NCI-H2171 (cell line): ENCODE measurements around the gene AFTPH.
A peak's percentile ranks its signal among the peaks of the same experiment; 100 is the strongest.

ENCODE experiments used
- DNase-seq: peaks from one replicate; lab custom pipeline; 2025; lab: John Stamatoyannopoulos, UW

Gene AFTPH

DNA sequence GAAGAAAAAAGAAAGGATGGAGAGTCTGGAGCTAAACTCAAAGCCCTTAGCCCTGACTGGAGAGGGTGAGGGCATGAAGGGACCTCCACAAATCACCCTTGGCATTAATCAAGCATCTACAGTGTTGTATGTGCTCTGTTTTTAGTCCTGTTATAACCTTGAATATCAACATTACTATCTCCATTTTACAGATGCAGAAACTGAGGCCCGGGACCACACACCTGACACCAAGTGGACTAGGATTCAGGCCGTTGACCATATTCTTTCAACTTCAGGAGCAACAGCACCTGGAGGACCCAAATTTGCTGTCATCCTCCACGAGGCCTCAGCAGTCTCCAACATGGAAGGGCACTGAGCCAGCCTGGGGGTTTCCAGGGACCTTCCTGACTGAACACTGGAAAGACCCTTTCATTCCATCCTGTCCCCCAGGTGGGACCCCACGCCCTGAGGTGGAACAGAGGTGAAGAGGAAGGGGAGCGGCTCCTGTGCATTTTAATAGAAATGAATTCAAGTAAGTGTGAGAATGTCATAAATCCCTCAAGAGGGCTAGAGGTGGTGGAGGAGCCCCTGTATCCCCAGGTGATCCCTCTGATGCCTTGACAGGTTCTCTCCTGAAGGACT is 88.6 kb downstream of the AFTPH start:
- DNase-seq, result no peak

DNA sequence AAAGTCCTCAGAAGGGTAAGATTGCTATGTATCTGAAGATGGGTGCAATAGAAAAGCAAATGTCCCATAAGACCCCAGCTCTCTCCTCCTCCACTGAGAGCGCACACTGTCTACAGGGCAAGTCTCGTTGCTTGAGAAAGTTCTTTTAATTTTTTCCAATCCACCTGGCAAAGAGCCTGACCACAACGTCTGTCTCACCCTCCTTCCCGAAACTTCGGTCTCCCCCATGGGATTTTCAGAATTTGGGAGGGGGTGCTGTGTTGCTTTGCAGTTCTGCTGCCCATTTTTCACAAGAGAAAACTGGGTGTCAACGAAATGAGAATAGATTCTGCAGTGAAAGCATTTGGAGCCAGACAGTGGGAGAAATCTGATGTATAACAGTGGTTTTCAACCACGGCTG is 89.1 kb downstream of the AFTPH start:
- no peak for DNase-seq

DNA sequence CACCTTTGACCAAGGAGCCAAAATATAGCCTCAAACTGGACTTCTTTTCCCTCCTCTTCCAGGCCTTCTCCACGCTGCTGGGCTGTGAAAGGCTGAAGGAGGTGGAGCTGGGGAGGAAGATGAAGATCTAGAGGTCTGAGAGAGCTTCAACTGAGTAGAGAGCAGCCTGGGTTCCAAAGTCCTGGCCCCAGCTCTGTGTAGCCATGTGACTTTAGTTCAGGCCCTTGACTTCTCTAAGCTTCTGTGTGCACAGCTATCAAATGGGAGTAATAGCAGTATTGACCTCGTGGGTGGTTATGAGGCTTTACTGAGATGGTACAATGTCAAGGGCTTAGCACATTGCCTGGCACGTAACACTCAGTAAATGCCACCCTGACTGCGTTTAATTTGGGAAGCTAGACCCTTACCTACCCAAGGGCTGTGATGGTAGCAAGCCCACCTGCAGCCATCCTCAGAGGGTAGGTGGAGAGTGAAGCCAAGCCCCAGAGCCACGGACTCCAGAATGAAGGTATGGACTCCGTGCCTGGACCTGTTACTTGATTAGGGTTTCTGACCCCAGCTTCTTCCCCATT is 91.2 kb downstream of the AFTPH start:
- no peak for DNase-seq

DNA sequence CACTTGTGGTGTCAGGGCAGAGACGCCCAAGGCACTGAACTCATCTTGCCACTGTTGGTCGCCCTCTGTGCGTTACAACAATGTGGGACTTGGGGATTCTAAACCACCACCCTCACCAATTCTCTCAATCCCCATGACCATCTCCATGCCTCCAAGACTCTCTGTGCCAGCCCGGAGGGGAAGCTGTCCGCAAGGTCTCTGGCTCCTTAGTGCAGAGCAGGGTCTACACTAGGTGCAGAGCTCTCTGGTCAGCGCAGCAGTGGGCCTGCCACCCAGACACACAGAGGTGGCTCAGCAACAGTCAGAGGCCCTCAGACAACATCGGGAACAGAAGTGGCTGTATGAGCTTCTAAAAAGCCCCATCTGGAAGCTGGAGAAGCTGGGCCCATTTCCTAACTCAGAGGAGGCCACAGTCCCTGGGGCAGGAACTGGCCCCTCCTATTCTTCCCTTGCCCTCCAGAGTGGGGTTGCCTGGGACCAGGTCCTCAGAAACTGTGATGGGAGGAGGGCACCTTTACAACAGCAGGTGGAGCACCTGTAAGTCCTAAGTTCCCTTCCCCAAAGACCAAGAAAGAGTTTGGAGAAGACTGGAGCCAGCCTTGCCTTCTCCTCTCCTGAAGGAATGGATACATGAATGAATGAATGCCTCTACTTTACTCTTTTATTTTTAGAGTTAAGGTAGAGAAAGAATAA is 91.9 kb downstream of the AFTPH start:
- DNase-seq, result no peak

DNA sequence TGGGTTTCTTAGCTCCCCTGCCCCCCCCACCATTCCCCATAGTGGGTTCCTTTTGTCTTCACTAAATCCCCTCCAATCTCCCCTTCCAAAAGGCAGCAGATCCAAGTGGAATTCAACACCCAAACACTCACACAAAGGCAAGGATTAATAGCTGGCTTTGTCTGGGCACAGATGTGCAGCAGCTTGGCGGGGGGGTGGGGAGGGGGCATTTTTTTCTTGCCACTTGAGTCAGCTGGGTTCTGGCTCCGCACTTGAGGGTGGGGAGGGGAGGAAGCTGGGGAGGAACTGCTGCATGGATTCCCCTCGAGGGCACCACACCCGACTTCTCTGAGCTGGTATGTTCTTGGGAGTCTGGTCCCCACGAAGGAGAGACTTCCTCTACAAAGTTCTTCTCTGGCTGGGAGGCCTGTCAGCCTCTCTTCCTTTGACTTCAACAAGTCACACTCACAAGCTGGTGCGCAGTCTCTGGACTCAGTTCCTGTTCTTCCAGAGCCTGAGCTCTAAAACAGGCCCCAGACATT is 93.6 kb downstream of the AFTPH start:
- DNase-seq, result peak; percentile 75

DNA sequence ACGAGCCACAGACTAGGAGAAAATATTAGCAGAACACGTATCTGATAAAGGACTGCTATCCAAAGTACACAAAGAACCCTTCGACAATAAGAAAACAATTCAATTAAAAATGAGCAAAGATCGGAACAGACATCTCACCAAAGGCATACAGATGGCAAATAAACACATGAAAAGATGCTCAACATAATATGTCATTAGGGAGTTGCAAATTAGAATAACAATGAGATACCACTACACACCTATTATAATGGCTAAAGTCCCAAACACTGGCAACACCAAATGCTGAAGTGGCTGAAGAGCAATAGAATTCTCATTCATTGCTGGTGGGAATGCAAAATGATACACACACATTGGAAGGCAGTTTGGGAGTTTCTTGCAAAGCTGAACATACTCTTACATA is 96.5 kb downstream of the AFTPH start:
- no peak for DNase-seq

DNA sequence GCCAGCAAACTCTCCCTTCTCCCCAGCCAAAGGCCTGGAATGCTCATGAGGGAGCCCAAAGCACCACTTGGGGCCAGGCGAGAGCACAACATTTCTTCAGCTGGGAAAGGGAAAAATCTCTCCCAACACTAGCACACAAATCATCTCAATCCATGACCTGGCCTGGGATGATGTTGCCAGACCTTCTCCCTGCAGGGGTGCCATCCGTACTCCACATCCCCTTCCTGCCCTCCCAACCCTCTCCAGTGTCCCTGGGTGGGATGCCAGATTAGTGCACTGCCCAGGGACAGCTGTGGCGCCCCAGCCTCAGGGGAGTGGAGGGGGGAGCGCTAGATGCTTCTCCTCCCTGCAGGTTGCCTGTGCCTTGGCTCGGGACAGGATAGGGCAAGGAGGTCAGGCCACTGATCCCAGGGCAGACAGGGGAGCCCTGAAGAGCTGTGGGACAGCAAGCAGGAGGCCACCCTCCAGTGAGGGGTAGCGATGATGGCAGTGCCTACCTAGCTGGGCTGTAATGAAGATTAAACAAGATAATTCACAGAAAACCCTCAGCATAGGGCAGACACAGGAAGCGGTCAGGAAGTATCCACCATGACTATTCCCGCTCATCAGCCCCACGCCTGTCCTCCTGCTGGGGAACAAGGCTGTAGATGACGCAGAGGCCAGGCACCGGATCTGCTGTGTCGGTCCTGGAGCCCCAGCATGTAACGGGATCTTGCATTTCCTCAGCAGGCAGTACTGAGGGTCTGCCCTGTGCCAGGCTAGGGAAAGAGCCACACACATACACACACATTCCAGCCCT is 98.5 kb downstream of the AFTPH start:
- DNase-seq, result no peak

DNA sequence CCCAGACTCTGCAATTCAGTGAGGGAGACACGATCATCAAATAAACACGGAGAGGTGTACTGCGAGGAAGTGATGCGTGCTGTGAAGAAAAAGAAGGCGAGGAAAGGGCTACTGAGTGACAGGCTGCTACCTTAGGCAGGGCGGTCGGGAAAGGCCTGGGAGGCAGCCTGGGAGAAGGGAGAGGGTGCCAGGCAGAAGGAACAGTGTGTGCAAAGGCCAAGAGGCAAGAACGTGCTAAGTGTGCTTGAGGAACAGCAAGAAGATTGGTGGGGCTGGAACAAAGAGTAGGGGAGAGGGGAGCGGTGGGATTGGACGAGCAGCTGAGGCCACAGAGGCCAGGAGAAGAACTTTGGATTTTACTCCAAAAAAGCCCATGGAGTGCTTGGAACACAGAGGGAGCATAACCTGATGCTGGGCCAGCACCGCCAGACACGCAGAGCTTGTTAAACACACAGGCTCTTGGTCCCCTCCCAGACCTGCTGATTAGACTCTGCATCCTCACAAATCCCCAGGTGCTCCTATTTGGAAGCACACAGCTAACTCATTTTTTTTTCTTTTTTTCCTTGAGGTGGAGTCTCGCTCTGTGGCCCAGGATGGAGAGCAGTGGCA is 99.2 kb downstream of the AFTPH start:
- DNase-seq, result no peak

DNA sequence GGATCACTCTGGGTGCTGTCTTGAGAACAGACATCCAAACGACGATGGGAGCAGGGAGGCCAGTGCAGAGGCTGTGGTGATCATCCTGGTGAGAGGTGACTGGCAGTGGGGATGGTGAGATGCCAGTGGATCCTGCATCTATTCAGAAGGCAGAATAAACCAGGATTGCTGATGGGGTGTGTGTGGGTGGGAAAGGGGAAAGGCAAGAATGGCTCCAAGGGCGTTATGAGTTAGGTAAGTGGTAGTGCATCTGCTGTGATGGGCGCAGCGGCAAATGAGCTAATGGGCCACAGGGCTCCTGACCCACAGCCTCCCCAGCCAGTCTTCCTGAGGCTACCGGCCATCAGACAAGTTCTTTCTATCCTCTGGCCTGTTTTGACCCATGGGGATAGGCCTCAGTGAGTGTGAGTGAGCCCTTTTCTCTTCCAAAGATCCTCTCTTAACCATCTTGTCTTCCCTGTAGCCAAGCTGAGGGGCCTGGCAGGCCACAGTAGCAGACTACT is 100.0 kb downstream of the AFTPH start:
- DNase-seq, result no peak

DNA sequence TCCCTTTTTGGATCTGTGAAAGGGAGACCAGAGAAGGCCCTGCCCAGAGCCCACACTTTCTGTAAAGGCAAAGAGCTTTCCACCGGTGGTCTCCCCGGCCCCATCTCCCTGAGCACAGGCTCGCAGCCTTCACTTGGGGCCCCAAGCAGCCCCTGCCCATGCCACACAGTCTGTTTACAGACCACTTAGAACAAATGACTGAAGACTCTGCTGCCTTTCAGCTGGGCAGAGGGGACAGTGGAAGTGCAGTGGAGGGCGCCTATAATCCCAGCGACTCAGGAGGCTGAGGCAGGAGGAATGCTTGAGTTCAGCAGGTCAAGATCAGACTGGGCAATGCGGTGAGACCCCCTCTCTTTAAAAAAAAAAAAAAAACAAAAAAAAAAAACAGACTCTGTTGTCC is 100.7 kb downstream of the AFTPH start:
- DNase-seq, result no peak

DNA sequence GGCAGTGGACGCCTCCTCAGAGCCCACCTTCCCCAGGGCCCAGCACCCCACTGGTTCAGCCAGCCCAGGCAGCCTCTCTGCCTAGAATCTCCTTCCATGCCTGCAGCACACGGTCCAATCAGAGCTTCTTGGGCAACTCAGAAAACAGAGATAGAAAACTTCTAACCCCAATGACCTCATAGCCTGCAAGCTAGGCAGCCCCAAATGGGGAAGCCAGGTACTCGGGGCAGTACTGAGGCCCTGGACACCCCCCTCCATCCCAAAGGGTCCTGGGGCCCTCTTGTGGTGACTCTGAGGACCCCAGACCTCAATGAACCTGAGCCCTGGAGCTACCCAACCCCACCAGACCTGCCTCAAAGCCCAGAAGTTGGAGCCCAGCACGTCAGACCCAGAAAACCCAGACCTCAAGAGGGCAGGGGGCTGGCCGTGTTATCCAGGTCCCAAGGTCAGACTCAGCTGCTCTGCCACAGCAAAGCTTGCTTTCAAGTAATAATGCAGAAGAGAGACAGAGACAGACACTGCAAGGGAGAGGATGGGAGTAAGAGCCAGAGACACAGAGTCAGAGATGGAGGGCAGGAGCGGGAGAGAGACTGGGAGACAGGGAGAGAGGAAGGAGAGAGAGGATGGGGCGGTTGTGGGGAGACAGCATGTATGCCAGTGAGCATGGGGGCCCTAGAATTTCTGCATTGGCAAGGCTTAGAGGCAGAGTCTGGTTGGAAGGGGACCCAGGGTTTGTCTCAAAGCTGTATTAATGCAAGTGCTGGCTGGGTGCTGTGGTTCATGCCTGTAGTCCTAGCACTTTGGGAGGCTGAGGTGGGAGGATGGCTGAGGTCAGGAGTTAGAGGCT is 101.4 kb downstream of the AFTPH start:
- DNase-seq, result no peak

DNA sequence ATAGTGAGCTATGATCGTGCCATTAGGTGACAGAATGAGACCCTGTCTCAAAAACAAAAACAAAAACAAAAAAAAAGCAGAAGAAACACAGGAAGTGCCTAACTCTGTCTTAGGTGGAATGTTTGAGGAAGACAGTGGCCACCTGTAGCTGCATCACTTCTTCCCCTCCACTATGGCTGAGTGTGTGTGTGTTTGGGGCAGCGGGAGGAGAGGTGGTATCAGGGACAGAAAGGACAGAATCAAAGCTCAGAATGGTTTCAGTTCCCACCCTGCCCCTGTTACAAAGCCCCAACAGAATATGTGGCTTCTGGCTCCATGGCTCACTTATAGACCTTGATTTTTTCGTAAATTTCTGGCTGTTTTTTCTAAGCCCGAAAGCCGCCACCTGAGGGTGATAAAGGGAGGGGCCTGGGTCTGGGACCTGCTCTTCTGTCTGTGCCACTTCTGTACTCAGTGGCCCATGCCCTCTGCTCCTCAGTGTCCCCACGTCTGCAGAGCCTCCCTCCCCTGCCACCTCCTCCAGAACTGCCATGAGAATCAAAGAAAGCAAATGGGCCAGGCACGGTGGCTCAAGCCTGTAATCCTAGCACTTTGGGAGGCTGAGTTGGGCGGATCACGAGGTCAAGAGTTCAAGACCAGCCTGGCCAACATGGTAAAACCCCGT is 102.2 kb downstream of the AFTPH start:
- no peak for DNase-seq

DNA sequence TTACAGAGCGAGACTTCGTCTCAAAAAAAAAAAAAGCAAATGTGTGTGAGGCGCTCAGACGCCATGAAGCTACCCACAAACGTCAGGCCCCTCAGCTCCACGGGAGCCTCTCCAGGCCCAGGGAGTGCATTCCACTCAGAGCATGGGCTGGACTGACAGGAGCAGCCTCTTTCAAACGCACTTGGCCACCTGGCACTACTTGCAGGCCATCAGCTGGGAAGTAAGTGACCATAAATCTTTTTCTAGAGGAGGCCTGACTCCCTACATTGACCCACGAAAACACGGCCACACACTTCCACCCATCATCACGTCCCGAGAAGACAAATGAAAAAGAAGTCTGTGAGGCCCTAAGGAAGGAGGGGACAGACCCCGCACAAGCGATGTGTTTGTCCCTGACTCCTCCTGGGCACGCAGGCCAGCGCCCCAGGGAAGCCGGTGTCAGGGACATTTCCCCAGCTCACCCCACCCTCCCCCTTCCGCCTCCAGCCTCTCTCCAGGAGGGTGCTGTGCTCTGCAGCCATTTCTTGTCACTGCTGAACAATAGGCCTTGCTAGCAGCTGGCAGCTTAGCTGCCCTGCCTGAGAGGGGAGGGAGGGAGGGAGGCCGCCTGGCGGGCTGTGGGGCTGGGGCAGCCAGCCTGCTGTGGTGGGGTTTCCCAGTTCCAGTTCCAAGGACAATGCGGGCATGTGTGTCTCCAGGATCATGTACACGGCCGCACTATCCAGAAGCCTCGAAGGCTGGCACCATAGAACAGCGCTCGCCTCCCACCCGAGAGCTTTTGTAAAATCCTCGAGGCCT is 103.0 kb downstream of the AFTPH start:
- DNase-seq, result no peak

DNA sequence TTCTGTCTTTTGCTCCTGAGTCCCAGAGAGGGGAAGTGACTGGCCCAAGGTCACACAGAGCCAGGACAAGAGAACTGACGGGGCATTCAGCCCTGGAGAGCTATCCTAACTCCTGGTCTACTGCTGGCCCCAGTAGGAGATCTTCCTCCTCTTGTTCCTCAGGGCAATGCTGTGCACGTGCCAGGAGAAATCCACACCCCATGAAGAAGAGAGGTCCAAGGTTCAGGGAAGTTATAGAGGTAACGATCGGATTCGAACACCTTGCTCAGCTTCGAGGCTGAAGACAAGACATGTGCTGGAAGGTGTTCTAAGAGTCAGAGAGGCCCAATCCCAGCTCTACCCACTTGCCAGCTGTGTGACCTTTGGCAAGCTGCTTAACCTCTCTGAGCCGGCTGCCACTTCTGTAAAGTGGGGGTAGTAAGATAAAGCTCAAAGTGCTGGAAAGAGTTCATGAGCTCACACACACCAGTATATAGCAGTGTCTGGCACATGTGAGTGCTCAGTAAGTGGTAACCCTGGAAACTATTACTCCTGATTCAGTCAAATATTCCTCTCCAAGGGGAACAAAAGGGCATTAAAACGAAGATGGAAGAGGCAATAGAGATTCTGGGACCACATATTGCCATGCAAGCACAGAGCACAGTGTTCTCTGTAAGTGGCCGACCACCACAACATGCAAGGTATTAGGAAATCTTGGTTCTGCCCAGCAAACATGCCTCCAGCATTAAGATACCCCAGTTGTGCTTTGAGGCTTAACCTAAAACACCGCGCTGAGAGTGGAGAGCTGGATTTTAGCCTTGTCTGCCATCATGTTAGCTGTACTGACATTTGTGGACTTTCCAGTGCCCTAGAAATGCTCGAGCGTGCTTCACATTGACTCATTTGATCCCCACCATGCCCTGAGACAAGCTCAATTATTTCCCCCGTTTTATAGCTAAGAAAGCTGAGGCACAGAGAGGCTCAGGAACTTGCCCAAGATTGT is 104.0 kb downstream of the AFTPH start:
- no peak for DNase-seq

DNA sequence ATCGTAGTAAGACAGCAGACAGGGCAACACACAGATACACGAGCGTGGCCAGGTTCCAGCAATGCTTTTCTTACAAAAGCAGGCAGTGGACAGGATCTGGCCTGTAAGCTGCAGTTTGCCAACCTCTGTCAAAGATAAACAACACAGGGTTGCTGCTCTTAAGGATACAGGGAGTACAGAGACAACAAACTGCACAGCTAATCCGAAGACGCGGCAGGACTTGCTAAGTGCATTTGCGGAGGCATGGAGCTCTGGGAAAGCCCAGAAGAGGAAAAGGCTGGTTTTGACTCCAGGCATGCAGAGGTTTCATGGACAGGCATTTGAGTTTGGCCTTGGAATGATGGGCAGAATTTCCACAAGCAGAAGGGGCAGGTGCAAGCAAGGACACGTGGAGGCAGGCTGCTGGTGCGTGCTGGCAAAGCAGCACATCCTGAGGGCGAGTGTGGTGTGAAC is 105.2 kb downstream of the AFTPH start:
- no peak for DNase-seq

DNA sequence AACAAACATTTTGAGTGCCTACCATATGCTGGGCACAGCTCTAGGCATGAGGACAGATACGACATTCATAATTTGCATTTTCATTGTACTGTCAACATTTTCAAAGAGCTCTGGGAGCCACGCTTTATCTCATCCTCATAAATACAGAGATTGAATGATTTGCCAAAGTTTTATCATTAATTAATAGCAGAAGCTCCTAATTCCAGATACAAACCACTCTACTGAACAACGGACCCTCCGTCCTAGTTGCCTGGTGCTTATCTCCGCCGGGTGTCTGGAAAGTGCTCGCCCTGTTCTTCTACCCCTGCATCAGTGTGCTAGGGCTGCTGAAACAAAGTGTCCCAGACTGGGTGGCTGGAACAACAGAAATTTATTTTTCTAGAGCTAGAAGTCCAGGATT is 105.7 kb downstream of the AFTPH start:
- no peak for DNase-seq

DNA sequence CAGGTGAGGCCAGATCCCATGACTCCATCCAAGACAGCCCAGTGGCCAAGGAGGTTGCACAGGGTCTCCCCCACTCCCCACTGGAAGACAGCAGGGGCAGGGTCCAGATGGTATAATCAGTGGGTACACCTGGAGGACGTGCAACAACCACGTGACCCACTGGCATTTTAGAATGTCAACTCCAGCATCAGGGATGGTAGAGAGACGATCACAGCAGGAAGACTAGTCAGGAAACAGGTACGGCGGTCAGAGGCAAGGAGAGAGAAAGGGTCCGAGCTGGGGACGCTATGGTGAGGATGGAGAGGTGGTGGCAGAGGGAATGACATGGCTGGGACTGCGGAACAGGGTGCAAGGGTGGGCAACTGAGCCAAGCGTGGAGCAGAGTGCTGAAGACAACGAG is 106.6 kb downstream of the AFTPH start:
- no peak for DNase-seq

DNA sequence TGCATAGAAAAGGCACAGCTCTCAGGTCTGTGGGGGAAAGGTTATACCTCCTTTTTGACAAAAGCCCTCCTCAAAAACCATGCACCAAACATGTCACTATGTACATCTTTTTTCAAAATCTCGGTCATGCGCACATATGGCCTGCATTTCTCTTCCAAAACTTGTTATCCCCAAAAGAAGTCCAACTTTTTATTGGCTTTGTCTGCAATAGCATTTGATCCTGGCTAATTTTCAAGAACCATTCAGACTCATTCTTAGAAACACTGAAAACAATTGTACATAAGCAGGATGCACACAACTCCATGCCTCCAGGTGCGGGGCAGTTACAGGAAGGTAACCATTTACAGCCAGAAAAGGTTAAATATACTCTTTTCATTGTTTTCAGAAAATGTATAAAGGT is 107.6 kb downstream of the AFTPH start:
- no peak for DNase-seq
